MCF 10A (cell line): ENCODE results near the gene CAPN11. TPM values are rescaled to one million over a fixed set of nuclear protein-coding genes. Genes with fewer than 3 reads are reported as not detected.

ENCODE experiments used
- BruUV-seq: library from RNA; stranded (reverse); fragments of 400-500 nt; replicated peaks from 2 replicates; lab custom pipeline; 2021; lab: Mats Ljungman, UMichigan
- CTCF ChIA-PET: fragments of 300-600 bp; sonication (Branson Sonifier 250); formaldehyde crosslinking; extraction: SDS; loops from one replicate; lab custom pipeline; 2021; ENCODE audit warnings: antibody characterized with exemption, inconsistent platforms; lab: Yijun Ruan, JAX
- POLR2A ChIA-PET: fragments of 300-600, 350-650 bp; sonication (Branson Sonifier 250); formaldehyde crosslinking; extraction: SDS; loops from one replicate; lab custom pipeline; 2020; ENCODE audit warnings: antibody characterized with exemption, inconsistent platforms; lab: Yijun Ruan, JAX
- DNase-seq: peaks from one replicate; pipeline ENCODE4 v3.0.0-alpha.2; 2018; ENCODE audit not compliant: unreplicated experiment
- H3K27ac Mint-ChIP-seq: one replicate; pipeline ENCODE4 v1.8.0; 2022; ENCODE audit warnings: mild to moderate bottlenecking, low read depth, mixed read lengths; ENCODE audit not compliant: unreplicated experiment
- H3K27me3 Mint-ChIP-seq: one replicate; pipeline ENCODE4 v1.8.0; 2022; ENCODE audit warnings: mixed read lengths; ENCODE audit not compliant: insufficient read depth, unreplicated experiment
- H3K36me3 Mint-ChIP-seq: one replicate; pipeline ENCODE4 v1.8.0; 2022; ENCODE audit warnings: mild to moderate bottlenecking, moderate library complexity, mixed read lengths; ENCODE audit not compliant: insufficient read depth, unreplicated experiment
- H3K4me1 Mint-ChIP-seq: one replicate; pipeline ENCODE4 v1.8.0; 2022; ENCODE audit warnings: mixed read lengths; ENCODE audit not compliant: insufficient read depth, unreplicated experiment
- H3K4me3 Mint-ChIP-seq: one replicate; pipeline ENCODE4 v1.8.0; 2022; ENCODE audit warnings: mild to moderate bottlenecking, moderate library complexity, mixed read lengths; ENCODE audit not compliant: unreplicated experiment
- H3K9me3 Mint-ChIP-seq: one replicate; pipeline ENCODE4 v1.8.0; 2022; ENCODE audit warnings: mixed read lengths; ENCODE audit not compliant: unreplicated experiment
- intact Hi-C: fragments of 100-400 bp; cut with micrococcal nuclease; formaldehyde crosslinking; loops from 2 replicates; pipeline ENCODE4 v1.14.1; 2022
- total RNA-seq: library from RNA; stranded (reverse); gene quantifications from 2 replicates; pipeline ENCODE4 v1.2.3, GENCODE V29; 2022
- TF ChIP-seq, protein P1 (sequence below): fragments of 200-600 bp; IDR thresholded peaks from one replicate; pipeline ENCODE4 v1.8.0; 2022; ENCODE audit warnings: antibody characterized with exemption, mild to moderate bottlenecking; ENCODE audit not compliant: unreplicated experiment

Gene CAPN11
- total RNA-seq, 1 experiment from 2014 or later = not detected

DNA sequence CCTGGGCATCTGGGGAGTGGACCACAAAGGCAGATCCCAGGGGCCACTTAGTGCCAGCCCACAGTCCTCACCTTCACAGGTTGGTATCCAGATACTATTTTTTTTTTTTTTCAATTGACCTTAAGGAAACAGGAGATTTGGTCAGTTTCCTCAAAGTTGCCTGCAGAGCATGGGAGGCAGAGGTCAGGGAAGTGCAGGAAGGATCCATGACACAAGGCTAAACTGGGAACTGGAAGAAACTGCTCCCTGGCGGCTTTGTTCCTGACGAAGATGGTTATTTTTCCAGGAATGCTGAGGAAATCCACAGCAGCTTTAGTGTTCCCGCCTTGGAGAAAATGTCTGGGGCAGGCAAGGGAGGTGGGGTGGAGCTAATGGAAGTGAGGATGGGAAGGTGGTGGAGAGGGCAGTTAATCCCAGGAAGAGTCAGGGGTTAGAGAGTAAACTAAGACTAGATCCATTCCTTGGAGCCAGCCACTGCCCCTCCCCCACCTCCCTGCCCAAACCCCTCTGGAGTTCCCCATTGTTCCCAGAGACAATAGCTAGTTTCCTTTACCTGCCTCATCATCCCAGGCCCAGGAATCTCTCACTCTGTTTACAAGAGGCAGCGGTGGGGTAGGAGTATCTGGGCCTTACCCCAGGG lies 43.8 kb downstream of the CAPN11 start:
- no TSS peak for BruUV-seq
- POLR2A ChIA-PET = interaction anchor here (0.5 to 2.7 kb wide), 7 partner anchors 19 to 264 kb away, joined by 3 to 17 read pairs (median 3); partner anchors contain the start of gene HSP90AB1
- no peaks in the 10 kb centered on the region for H3K27me3 Mint-ChIP-seq
- TF ChIP-seq, protein P1, sequence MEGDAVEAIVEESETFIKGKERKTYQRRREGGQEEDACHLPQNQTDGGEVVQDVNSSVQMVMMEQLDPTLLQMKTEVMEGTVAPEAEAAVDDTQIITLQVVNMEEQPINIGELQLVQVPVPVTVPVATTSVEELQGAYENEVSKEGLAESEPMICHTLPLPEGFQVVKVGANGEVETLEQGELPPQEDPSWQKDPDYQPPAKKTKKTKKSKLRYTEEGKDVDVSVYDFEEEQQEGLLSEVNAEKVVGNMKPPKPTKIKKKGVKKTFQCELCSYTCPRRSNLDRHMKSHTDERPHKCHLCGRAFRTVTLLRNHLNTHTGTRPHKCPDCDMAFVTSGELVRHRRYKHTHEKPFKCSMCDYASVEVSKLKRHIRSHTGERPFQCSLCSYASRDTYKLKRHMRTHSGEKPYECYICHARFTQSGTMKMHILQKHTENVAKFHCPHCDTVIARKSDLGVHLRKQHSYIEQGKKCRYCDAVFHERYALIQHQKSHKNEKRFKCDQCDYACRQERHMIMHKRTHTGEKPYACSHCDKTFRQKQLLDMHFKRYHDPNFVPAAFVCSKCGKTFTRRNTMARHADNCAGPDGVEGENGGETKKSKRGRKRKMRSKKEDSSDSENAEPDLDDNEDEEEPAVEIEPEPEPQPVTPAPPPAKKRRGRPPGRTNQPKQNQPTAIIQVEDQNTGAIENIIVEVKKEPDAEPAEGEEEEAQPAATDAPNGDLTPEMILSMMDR = no peak
- H3K4me3 Mint-ChIP-seq = no peak overlapping the region
- CTCF ChIA-PET = interaction anchor here (0.6 to 1.3 kb wide), 5 partner anchors 10 to 136 kb away, joined by 3 to 5 read pairs (median 3); no protein-coding TSS in a partner anchor
- H3K27ac Mint-ChIP-seq = no peak overlapping the region
- H3K4me1 Mint-ChIP-seq = peaks cover 20% of the 10 kb centered on the region
- intact Hi-C loops = no loop called here
- DNase-seq = no peak
- H3K9me3 Mint-ChIP-seq = no peaks in the 10 kb centered on the region
- H3K36me3 Mint-ChIP-seq = no peaks in the 10 kb centered on the region

DNA sequence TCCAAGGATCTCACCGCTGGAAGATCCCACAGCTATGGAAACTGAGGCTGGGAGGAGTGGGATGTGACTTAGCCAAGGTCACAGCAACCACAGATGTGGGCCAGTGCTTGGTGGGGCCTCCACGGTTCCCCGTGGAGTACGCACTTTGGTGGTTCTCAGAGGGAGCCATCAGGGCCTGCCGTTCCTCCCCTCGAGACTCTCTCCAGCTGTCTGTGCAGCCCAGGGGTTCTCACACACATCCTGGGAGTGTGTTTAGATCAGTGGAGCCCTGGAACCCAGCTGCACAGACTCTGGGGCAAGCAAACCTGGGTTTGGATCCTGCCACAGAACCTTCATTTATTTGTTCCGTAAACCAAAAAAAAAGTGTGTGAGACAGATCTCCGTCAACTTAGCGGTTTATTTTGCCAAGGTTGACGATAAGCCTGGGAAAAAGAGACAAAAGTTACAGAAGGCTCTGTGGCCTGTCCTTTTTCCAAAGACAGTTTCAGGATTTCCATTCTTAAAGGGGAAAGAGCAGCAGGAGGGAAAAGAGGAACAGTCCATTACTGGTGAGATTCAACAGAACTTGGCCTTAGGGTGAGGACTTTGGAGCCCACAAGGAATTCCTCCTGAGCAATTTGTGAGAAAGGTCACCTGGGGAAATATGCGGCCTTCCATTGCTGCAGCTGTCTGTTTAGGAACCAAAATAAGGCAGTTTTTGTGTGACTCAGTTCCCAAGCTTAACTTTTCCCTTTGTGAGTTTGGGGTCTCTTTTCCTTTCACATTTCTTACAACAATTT lies 44.5 kb downstream of the CAPN11 start:
- Mint-ChIP-seq H3K36me3 (no peaks in the 10 kb centered on the region), H3K4me1 (peaks cover 20% of the 10 kb centered on the region), H3K27ac (no peak overlapping the region), H3K9me3 (no peaks in the 10 kb centered on the region), H3K4me3 (no peak overlapping the region), H3K27me3 (no peaks in the 10 kb centered on the region)
- ChIA-PET CTCF (interaction anchor here (0.6 to 1.3 kb wide), 3 partner anchors 9 to 136 kb away, joined by 3 read pairs; no protein-coding TSS in a partner anchor), POLR2A (interaction anchor here (0.9 to 1.8 kb wide), 2 partner anchors 12 to 42 kb away, joined by 3 to 6 read pairs; no protein-coding TSS in a partner anchor)
- no TSS peak for BruUV-seq
- DNase-seq = no peak
- TF ChIP-seq, protein P1 = no peak
- intact Hi-C loops = no loop called here

- POLR2A ChIA-PET = interaction anchor here (0.9 to 1.8 kb wide), 2 partner anchors 11 to 41 kb away, joined by 3 to 6 read pairs; no protein-coding TSS in a partner anchor
- H3K4me3 Mint-ChIP-seq = no peak overlapping the region
Measured at GRCh38 chr6:44203955-44204354, 45.3 kb downstream of the CAPN11 start.

More at GRCh38 chr6:44203955-44204354, 45.3 kb downstream of the CAPN11 start:
- no peaks in the 10 kb centered on the region for H3K36me3 Mint-ChIP-seq
- no TSS peak for BruUV-seq
- H3K27ac Mint-ChIP-seq = no peak overlapping the region
- no peak for DNase-seq
- TF ChIP-seq, protein P1 = no peak
- H3K27me3 Mint-ChIP-seq = no peaks in the 10 kb centered on the region
- H3K9me3 Mint-ChIP-seq = no peaks in the 10 kb centered on the region
- intact Hi-C loops = no loop called here
- CTCF ChIA-PET = interaction anchor here (0.6 to 1.2 kb wide), 3 partner anchors 11 to 32 kb away, joined by 3 read pairs; no protein-coding TSS in a partner anchor
- peaks cover 20% of the 10 kb centered on the region for H3K4me1 Mint-ChIP-seq
